ENCODE measurements around the gene RPL10L.

Gene RPL10L

DNA sequence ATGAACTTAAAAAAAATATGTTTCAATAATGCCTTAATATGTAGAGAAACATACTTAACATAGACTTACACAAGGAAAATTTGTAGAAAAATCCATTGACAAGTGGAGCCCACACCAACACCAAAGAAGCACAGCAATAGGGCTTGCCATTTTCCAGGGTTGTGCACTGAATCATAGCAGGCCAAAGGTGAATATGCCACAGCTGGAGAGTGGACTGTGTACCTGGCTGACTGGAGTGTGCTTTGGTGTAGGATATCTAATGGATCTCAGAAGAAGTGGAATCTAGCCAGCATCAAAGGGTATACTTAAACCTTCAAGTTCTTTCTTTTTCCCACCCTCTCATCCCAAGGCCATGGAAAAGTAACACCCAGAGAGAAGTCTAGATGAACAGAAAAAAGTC, 4.8 kb downstream of the RPL10L start:
- TF ChIP-seq, protein P1, sequence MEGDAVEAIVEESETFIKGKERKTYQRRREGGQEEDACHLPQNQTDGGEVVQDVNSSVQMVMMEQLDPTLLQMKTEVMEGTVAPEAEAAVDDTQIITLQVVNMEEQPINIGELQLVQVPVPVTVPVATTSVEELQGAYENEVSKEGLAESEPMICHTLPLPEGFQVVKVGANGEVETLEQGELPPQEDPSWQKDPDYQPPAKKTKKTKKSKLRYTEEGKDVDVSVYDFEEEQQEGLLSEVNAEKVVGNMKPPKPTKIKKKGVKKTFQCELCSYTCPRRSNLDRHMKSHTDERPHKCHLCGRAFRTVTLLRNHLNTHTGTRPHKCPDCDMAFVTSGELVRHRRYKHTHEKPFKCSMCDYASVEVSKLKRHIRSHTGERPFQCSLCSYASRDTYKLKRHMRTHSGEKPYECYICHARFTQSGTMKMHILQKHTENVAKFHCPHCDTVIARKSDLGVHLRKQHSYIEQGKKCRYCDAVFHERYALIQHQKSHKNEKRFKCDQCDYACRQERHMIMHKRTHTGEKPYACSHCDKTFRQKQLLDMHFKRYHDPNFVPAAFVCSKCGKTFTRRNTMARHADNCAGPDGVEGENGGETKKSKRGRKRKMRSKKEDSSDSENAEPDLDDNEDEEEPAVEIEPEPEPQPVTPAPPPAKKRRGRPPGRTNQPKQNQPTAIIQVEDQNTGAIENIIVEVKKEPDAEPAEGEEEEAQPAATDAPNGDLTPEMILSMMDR (conservative IDR thresholded peaks at IDR 0.05) = no peak
- TF ChIP-seq ZFX (IDR thresholded peaks at IDR 0.05) = no peak
- no peak overlapping the region for H3K27ac ChIP-seq

DNA sequence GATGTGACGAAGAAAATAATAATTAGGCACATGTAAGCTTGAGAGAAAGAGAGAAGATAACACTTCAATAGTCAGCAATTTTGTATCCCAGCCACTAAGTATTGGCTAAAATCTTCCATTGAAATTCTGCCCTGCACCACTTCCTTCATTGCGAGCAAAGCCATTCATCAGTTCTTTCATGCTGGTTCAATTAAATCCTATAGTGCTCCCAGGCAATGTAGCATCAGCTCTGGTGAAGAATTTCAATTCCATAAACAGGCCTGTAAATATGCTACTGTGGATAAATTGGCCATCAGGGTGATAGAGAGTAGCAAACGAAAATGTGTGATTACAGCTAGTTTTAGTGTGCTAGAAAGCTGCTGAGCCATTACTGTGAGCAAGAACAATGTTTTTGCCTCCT, 24.7 kb downstream of the RPL10L start:
- H3K27ac ChIP-seq = no peak overlapping the region
- TF ChIP-seq ZFX (IDR thresholded peaks at IDR 0.05) = no peak
- TF ChIP-seq, protein P1 (conservative IDR thresholded peaks at IDR 0.05) = no peak
